GDM1 (cell line): ENCODE data around the gene B4GALT3.

ENCODE experiments used
- DNase-seq: peaks from one replicate; lab custom pipeline; 2025; lab: John Stamatoyannopoulos, UW

The B4GALT3 gene

DNA sequence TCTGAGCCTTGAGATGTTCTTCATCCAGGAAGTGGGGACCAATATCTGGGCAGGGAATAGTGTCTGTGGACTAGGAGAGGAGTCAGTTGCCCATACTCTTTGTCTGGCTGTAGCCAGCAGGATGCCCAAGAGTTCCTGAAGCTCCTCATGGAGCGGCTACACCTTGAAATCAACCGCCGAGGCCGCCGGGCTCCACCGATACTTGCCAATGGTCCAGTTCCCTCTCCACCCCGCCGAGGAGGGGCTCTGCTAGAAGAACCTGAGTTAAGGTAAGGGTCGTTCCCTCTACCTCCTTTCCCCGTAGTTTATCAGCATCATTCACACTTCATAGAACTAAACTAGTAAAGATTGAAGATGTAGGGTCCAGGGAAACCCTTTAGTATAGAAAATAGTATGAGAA lies 14.5 kb downstream of the B4GALT3 start:
- no peak for DNase-seq

DNA sequence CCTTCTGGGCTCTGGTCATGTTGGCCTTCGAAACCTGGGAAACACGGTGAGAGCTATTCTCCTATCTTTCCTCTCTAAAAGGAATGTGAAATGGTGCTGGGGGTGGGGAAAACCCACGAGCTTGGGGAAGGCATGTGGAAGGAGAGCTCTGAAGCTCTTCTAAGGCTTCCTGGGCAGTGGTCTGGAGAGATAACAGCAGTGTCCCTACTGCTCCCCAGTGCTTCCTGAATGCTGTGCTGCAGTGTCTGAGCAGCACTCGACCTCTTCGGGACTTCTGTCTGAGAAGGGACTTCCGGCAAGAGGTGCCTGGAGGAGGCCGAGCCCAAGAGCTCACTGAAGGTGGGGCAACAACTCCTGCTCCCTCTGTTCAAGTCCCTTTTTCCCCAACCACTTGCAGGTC lies 15.3 kb downstream of the B4GALT3 start:
- no peak for DNase-seq

DNA sequence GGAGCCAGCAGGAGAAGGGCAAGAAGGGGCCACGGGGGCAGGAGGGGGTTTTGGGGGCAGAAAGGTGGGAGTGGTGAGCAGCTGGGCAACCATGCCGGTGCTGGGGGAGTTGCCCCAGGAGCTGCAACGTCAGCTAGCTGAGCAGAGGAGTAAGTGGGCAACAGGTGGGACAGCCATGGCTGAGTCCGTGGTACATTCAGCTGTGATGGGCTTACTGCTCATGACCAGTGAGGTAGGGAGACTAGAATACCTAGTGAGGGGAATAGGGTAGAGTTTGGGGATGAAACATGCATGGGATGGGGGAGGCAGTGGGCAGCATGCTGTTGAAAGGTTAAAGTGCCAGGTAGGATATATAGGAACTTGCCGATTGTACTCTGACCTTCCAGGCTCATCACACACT lies 15.7 kb downstream of the B4GALT3 start:
- DNase-seq: no peak

DNA sequence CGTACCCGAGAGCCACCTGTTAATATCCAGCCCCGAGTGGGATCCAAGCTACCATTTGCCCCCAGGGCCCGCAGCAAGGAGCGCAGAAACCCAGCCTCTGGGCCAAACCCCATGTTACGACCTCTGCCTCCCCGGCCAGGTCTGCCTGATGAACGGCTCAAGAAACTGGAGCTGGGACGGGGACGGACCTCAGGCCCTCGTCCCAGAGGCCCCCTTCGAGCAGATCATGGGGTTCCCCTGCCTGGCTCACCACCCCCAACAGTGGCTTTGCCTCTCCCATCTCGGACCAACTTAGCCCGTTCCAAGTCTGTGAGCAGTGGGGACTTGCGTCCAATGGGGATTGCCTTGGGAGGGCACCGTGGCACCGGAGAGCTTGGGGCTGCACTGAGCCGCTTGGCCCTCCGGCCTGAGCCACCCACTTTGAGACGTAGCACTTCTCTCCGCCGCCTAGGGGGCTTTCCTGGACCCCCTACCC lies 16.6 kb downstream of the B4GALT3 start:
- no peak for DNase-seq

DNA sequence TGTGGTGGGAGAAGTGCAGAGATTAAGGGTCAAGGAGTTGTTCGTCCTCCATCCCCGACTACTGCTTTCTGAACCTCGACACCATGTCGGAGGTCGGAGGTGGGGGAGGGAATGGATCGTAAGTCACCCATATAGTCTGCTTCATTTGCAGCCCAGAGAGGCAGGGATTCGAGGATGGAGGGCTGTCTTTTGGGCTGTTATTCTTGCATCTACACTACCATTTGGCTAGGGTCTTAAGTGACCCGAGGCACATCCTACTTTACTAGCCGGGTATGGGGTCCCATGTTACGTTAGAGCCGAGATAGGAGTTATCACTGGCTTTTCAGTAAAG lies 17.4 kb downstream of the B4GALT3 start:
- DNase-seq: no peak

DNA sequence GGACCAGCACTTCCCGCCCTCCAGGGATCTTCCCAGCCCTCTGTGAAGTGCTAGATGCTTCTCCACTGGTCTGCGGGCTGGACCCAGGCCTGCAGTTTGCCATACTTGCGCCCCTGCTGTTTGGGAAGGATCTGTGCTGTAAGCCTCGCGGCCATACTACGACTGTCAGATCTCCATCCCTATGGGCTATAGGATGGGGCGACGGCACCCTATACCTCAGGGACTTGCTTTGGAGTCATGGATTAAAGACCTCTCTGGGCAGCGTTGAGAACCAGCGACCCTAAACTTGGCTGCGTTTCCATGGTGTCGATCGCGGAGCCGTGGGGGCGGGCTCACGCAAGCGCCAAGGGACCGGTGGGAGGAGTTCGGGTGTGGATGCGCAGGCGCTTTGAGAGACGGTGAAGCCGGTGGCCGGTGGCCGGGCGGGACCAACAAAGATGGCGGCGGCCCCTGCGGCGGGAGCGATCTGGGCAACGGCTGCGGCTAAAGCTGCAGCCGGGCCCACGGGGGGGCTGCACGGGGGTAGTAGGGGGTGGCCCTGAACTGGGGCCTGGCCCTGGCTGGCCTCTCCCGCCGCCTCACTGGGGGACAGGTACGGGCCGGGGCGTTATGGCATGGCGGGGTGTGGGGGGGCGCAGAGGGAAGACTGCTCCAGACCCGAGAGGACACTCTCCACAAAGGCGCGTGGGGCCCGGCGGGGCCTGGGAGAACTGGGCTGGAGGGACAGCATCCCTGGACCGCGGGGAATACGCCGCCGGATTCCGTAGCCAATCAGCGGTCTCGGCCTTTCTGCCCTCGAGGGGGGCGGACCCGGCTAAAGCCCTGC lies 18.0 kb downstream of the B4GALT3 start, which contains the start of gene USP21:
USP21 (plus strand) TSS at position 414 of the 826 bp plus-strand sequence. CDS start 1,141 bp downstream, outside the sequence.
- peak; percentile 84 for DNase-seq

DNA sequence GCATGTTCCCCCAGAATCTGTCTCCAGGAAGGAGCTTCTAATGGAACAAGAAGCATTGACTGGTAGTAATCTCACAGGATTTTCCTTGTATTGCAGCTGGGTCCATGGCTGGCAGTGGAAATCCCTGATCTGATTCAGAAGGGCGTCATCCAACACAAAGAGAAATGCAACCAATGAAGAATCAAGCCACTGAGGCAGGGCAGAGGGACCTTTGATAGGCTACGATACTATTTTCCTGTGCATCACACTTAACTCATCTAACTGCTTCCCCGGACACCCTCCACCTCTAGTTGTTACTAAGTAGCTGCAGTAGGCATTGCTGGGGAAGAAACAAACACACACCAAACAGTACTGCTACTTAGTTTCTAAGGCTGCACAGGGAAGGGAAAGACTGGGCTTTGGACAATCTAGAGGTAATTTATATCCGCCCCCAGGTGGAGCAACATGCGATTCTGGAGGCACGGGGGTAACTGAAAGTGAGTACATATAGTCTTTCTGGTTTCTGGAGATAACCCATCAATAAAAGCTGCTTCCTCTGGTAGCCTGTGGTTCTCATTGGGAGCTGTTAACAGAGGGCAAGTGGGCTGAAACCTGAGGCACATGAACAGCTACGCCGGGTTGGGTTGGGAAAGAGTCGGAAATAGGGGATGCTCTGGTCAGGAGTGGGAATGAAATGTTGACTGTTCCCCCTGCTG lies 18.8 kb downstream of the B4GALT3 start:
- DNase-seq: no peak

DNA sequence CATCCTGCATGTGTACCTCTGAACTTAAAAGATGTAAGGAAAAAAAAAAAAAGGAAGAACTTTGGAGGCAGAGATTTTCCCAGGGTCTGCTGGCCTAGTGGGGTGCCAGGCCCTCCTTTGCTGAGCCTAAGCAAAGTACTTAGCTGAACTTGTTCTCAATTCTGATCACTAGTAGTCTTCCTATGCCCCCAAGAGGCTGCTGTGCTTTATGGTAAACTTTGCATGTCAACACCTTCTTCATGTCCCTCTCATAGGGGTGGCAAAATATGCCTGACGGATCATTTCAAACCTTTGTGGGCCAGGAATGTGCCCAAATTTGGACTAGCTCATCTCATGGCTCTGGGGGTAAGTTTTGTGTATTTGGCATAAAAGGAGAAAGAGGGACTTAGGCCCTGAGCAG lies 19.4 kb downstream of the B4GALT3 start:
- DNase-seq: no peak

DNA sequence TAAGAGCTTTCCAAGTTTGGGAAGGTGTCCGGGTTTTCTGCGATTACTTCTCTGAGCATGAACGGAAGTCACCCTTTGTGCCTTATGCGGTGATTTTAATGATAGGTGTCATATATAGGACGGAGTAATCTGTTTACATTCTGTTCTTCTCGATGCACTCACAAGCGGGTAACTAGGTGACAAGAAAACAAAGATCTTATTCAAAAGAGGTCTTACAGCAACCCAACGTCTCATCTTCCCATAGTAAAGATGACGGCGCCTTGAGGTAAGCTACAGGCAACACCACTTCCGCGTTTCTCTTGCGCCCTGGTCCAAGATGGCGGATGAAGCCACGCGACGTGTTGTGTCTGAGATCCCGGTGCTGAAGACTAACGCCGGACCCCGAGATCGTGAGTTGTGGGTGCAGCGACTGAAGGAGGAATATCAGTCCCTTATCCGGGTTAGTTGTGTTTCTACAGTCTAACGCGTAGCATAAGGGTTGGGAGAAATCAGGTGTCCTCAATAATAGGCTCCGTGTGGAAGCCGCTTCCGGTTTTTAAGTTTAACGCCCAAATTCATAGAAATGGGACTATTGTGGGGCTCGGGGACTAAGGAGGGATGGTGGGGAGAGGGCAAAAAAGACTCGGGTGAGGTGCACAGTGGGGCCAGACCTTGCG lies 23.5 kb downstream of the B4GALT3 start, which contains the start of gene UFC1:
UFC1 (plus strand) TSS at position 297 of the 656 bp plus-strand sequence; CDS start at position 317, 20 bp downstream.
- peak; percentile 78 for DNase-seq

DNA sequence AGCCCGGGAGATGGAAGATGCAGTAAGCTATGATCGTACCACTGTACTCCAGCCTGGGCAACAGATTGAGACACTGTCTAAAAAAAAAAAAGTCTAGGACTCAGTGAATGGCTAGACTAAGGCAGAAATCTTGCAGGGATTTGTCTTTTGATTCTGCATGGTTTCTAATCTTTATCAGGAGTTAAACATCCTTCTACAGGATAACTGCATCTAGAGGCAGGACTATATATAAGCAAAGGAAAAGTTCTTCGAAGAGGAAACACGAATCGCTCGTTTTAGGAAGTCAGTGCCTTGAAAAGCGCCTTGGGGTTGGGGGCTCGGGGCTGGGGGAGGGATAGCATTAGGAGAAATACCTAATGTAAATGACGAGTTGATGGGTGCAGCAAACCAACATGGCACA lies 24.1 kb downstream of the B4GALT3 start:
- no peak for DNase-seq

DNA sequence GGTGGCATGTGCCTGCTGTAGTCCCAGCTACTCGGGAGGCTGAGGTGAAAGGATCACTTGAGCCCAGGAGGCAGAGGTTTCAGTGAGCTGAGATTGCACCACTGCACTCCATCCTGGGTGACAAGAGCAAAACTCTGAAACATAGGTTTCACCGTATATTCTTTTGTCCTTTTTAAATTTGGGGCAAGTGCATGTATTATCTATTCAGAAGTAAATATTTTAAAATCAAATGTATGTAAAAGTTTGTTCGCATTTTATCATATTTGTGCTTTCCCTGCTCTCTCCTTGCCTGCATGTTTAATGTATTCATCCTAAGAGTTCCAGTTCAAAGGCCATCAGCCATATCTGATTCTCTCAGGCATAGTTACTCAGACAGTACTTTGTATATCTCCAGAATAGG lies 31.5 kb downstream of the B4GALT3 start:
- no peak for DNase-seq

DNA sequence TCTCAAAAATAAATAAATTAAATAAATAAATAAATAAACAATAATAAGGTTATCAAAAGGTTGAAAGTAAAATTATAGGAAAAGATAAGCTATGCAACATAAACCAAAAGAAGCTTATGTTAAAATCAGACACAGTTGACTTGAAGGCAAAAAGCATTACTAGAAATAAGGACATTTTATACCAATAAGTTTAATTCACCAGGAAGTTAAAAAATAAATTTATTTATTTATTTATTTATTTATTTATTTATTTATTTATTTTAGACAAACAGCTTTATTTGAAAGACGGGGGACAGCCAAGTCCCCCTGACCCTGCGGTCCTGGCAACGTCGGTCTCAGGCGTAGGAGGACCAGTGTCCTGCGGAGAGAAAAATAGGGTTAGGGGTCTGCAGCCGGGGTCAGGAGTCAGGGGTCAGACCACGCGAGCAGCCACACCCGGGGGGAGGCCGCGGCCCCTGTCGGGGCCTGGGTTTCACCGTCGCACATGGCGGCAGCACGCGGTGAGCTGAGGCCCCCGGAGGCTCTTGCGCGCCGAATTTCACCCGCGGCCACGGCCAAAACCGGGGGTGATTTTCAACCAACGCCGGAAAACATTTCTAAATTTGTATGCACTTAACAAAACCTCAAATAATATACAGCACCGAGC lies 36.4 kb downstream of the B4GALT3 start:
- no peak for DNase-seq

DNA sequence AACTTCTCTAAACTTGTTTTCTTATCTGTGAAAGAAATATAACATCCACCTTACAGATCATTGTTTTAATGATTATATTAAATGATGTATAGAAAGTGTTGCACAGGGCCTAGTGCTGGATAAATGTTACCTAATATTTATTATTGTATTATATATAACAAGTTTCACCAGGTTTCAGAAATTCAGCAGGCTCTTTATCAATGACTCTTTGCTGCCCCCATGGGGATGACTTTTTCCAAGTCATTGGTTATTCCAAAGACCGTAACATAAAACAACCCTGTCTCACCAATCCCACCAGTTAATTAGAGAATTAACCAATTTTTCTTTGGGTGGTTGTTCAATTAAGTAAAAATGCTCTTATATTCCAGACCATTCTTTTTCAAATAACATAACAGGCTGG lies 37.5 kb downstream of the B4GALT3 start:
- no peak for DNase-seq

DNA sequence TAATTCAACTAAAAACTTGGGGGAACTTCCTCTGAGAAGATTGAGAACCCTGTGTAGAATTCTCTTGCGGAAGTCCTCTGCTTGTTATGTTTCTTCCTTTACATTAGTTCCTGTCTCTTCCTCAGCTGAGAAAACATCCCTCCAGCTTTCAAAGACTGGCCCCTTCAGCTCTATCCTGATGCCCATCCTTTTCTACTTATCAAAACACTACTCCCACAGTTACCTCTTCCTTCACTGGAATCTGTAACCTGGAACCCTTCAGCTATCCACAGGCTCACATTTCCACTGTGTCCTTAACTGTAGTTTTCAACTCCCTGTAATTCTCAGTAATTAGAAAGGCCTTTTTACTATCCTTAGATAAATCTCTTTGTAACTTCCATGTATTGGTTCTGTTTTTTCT lies 38.9 kb downstream of the B4GALT3 start:
- no peak for DNase-seq

DNA sequence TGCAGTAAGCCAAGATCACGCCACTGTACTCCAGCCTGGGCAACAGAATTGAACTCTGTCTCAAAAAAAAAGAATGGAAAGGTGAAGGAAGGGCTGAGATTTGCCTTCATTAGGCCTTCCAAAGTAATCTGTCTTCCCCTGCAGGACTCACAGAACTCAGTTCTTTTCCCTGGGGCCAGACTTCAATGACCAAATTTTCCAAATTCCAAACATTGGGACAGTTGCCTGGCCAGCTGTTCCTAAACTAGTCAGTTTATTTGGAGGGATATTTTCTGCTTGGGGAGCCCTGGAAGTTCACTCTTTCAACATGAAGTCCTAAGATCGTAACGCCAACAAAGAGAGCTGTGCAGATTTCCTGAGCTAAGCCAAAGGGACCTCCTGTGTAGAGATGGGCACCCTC lies 39.4 kb downstream of the B4GALT3 start:
- no peak for DNase-seq

DNA sequence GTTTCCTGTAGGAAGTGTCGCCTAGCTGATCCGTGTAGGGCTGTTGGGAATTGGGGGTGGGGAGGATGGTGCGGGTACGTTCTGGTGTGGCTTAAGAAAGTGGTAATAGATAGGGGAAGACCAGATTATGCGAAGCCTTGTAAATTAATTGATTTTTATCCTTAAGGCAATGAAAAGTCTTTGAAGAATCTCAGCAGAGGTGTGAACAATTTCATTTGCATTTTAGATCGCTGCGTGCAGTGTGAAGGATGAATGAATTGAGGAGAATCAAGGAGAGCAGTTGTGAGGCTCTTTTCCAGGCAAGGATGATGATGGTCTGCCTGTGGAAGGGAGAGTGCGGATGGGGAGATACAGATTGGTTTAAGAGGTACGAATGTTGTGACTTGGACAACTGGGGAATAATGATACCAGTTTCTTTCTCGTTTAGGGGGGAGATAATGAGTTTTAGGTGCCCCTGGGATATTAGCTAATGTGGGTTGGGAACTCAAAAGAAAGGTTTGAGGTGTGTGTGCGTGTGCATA lies 44.0 kb downstream of the B4GALT3 start:
- no peak for DNase-seq

DNA sequence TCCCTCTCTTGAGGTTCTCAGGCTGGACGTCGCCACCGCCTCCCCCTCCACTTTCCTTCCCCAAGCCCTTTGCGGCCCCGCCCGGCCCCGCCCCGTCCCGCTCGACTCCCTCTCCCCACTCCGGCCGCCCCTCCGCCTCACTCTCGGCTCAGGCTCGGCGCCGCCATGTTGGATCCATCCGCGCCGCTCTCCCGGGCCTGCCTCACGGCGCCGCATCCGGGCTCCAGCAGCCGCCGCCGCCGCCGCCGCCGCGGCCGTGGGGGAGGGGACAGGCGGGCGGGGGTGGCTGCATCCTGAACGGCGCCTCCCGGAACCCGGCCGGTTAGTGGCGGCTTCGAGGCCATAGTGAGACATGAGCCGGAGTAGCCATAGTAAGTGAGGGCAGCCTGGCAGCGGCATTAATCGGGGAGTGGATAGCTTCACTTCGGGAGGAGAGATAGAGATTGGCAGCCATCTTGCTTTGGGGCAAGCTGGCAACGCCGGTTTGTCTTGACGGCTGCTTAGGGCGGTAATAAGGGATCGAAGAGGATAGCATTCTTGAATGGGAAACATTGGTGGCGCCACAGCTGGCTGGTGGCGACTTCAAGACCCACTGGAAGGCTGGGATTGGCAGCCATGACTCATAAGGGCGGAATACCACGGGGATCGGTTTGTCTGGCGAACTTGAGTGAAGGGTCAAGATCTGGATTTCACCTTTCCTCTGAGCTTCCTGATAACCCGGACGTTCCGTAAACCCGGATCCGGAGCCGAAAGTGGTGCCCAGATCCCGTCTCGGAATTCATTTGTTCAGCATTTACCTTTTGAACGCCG lies 44.7 kb downstream of the B4GALT3 start, which contains the start of gene DEDD:
DEDD (minus strand) TSS at position 258 of the 810 bp plus-strand sequence. CDS start 8,205 bp downstream, outside the sequence.
- DNase-seq: peak; percentile 96

DNA sequence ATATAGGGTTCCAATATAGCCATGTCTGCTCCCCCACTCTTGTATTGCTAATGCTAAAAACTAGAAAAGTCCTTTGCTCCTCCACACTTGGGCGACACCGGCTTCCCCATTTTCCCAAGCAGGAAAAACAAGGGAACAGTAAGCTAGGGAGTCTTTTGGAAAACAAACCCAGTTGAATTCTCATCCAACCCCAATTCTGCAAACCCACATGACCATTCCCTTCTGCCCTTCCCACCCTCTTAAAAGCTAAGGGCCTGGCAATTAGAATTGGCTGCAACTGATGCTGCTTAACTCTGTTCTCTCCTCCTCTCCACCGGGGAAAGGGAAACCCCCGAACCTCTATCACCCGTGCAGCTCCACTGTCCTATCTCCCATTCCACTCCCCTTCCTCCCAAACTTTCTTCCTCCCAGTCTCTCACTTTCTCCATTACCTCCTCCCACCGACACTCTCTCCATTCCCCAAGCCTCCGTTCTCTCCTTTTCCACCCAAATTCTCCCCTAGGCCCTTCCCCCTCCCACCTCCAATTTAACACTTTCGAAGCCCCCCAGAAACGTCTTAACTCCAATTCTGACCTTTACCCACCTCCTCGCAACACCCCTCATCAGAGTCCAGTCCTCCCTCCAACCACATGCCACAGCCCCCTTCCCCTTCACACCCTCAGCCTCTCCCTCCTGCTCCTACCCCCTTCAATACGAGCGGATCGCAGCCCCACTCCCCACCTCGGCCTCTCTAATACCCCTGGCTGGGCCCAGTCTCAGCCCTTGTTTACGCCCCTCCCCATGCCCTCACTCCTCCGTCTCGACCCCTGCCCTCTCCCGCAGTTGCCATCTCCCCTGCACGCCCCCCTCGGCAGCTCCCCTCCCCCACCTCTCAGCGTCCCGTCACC lies 45.5 kb downstream of the B4GALT3 start:
- DNase-seq: no peak

DNA sequence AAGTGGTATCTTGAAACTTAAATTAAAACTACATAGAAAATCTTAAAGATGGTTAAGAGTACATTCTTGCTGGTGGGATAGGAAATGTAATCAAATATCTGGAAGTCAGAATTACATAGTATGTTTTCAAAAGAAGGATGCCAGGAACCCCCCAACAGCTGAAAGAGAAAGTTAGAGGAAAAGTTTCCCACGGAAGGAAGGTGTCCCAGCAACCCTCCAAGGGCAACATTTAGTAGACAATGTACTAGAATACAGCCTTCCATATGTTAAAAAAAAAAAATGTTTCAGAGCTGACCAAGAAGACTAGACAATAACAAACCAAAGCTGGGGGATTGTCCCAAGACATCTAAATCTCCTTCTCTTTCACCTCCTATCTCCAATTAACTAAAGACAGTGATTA lies 47.0 kb downstream of the B4GALT3 start:
- no peak for DNase-seq
